Measurements from ENCODE around the gene DOK3. TPM values are rescaled to one million over a fixed set of nuclear protein-coding genes. Genes with fewer than 3 reads are reported as not detected.

The DOK3 gene
- total and polyA plus RNA-seq, 2 donors (not counting 3 experiments of a cell fraction or from before 2014, with no cell fraction given) = 4.8 to 5.3 TPM

DNA sequence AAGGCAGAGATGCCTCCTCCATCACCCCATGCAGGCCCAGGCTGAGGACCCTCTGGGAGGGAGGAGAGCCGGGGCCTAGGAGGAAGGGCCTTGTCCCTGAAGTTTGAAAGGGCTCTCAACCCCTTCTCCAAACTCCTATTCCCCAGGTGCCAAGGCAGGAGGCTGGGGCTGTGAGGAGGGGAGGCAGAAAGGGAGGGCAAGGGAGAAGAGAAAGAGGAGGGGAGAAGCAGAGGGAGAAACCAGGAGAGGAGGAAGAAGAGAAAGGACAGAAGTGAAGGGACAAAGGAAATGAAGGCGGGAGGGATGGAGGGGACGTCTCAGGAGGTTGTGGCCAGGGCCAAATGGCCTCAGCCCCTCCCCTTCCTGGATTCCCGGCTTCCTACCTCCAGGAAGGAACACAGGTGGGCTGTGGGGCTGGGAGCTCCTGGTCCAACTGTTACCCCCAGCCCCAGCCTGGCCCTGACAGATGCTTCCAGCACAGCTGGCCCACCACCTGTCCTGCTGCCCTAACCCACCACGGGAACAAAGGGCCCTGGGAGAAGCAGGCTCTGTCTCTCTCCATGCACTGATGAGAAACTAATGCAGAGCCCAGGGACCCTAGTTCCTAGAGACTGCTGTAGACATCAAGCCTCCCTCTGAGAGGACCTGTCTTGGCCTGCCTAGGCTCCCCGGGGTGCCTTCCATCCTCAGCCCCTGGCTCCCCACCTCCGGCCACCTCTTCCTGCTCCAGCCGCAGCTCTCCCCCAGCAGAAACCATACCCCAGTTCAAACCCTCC, 39.7 kb downstream of the DOK3 start:
- Histone ChIP-seq H3K36me3 (ENCODE audit: control insufficient read depth in 2 of 2, extremely low read depth in 1 of 2, insufficient read depth in 2 of 2, low read length in 2 of 2) (peaks cover 16 to 34% of the 10 kb centered on the region in 2 experiments), H4K20me1 (replicated peaks; ENCODE audit: control insufficient read depth, extremely low read depth, insufficient read depth, low read length) (no peaks in the 10 kb centered on the region), H3K27ac (ENCODE audit: insufficient read depth, low read depth, low read length) (peak overlapping the region; percentile 16), H3K27me3 (ENCODE audit: control insufficient read depth in 2 of 2, insufficient read depth in 2 of 2, low read length in 2 of 2) (no peaks in the 10 kb centered on the region), H3K9me1 (replicated peaks; ENCODE audit: control insufficient read depth, extremely low read depth, insufficient read depth, low read length) (no peaks in the 10 kb centered on the region), H3K4me2 (ENCODE audit: insufficient read depth, low read length) (no peak overlapping the region), H3K79me2 (ENCODE audit: control insufficient read depth, insufficient read depth, low read length) (peaks cover 49% of the 10 kb centered on the region), H3K9ac (replicated peaks; ENCODE audit: extremely low read depth, insufficient read depth, low read length) (no peak overlapping the region), H3K4me1 (ENCODE audit: control insufficient read depth, extremely low read depth, insufficient read depth, low read length) (peaks cover 31% of the 10 kb centered on the region), H3K9me3 (replicated peaks; ENCODE audit: control insufficient read depth, insufficient read depth, low read length) (no peaks in the 10 kb centered on the region), H2AFZ (ENCODE audit: low read depth, low read length) (no peak overlapping the region), H3K4me3 (replicated peaks in 1 of 3; ENCODE audit: insufficient read depth in 1 of 3, low read depth in 1 of 3, low read length in 3 of 3) (no peak overlapping the region)
- intact Hi-C loops (cut with micrococcal nuclease) = loop anchor here (10.0 kb wide), 1 partner anchor 1025 kb away; the partner anchor contains the start of gene FAF2
- dilution Hi-C loops (cut with MboI; ENCODE audit: extremely low pct_ligation_motif_present, low sequenced_read_pairs) = no loop called here
- CTCF ChIA-PET = interaction anchor here (0.7 to 4.5 kb wide), 4 partner anchors 13 to 79 kb away, joined by 3 to 57 read pairs (median 3); no protein-coding TSS in a partner anchor
- DNase-seq (ENCODE audit: low read depth, low spot score) (no peak), FAIRE-seq (no peak)
- POLR2A ChIA-PET = no interaction called here
- no TSS peak for BruUV-seq (replicated peaks)
- TF ChIP-seq, protein P1, sequence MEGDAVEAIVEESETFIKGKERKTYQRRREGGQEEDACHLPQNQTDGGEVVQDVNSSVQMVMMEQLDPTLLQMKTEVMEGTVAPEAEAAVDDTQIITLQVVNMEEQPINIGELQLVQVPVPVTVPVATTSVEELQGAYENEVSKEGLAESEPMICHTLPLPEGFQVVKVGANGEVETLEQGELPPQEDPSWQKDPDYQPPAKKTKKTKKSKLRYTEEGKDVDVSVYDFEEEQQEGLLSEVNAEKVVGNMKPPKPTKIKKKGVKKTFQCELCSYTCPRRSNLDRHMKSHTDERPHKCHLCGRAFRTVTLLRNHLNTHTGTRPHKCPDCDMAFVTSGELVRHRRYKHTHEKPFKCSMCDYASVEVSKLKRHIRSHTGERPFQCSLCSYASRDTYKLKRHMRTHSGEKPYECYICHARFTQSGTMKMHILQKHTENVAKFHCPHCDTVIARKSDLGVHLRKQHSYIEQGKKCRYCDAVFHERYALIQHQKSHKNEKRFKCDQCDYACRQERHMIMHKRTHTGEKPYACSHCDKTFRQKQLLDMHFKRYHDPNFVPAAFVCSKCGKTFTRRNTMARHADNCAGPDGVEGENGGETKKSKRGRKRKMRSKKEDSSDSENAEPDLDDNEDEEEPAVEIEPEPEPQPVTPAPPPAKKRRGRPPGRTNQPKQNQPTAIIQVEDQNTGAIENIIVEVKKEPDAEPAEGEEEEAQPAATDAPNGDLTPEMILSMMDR (IDR thresholded peaks at IDR 0.05; ENCODE audit: extremely low read depth in 1 of 2, insufficient read depth in 1 of 2, low read depth in 1 of 2, low read length in 2 of 2) = no peak
- TF ChIP-seq EZH2 (IDR thresholded peaks at IDR 0.05; ENCODE audit: borderline replicate concordance, low read depth, low read length, severe bottlenecking) (no peak), MYC (IDR thresholded peaks at IDR 0.05; ENCODE audit: low read depth, low read length) (no peak), POLR2A (IDR thresholded peaks at IDR 0.05; ENCODE audit: low read depth, low read length) (no peak), POLR2AphosphoS5 (IDR thresholded peaks at IDR 0.05; ENCODE audit: insufficient read depth, low read depth, low read length) (no peak), FOS (IDR thresholded peaks at IDR 0.05; ENCODE audit: borderline replicate concordance, insufficient read depth, low read length) (no peak), JUN (IDR thresholded peaks at IDR 0.05; ENCODE audit: borderline replicate concordance, insufficient read depth, insufficient read length, low read depth) (no peak), GATA2 (IDR thresholded peaks at IDR 0.05; ENCODE audit: insufficient read depth, insufficient read length, low read depth, low read length) (no peak)
- TF ChIP-seq, protein P2, sequence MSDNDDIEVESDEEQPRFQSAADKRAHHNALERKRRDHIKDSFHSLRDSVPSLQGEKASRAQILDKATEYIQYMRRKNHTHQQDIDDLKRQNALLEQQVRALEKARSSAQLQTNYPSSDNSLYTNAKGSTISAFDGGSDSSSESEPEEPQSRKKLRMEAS (IDR thresholded peaks at IDR 0.05; ENCODE audit: insufficient read depth, insufficient read length) = no peak
